ENCODE results near the gene NME9. TPM values are rescaled to one million over a fixed set of nuclear protein-coding genes. Genes with fewer than 3 reads are reported as not detected.

The NME9 gene
- total RNA-seq, 1 donor = 0.94 TPM

- Histone ChIP-seq H3K27me3 (ENCODE audit: insufficient read depth, low read length) (no peaks in the 10 kb centered on the region), H3K9me3 (ENCODE audit: low read depth, low read length) (no peaks in the 10 kb centered on the region), H3K4me1 (ENCODE audit: insufficient read depth, low read length) (peaks cover 37% of the 10 kb centered on the region), H3K4me3 (ENCODE audit: low read length) (no peak overlapping the region)
Measured at GRCh38 chr3:138367326-138367850, 37.7 kb upstream of the NME9 start.

GRCh38 chr3:138366006-138366759, 36.5 kb upstream of the NME9 start:
- H3K9me3 ChIP-seq (ENCODE audit: low read depth, low read length) = no peaks in the 10 kb centered on the region
- H3K27me3 ChIP-seq (ENCODE audit: insufficient read depth, low read length) = no peaks in the 10 kb centered on the region
- H3K4me3 ChIP-seq (ENCODE audit: low read length) = no peak overlapping the region
- H3K4me1 ChIP-seq (ENCODE audit: insufficient read depth, low read length) = peaks cover 29% of the 10 kb centered on the region

GRCh38 chr3:138365253-138365555, 35.6 kb upstream of the NME9 start:
- H3K27me3 ChIP-seq (ENCODE audit: insufficient read depth, low read length) = no peaks in the 10 kb centered on the region

GRCh38 chr3:138364356-138365252, 35.0 kb upstream of the NME9 start:
- Histone ChIP-seq H3K4me3 (ENCODE audit: low read length) (no peak overlapping the region), H3K9me3 (ENCODE audit: low read depth, low read length) (no peaks in the 10 kb centered on the region), H3K4me1 (ENCODE audit: insufficient read depth, low read length) (peaks cover 21% of the 10 kb centered on the region), H3K27me3 (ENCODE audit: insufficient read depth, low read length) (no peaks in the 10 kb centered on the region)

More at GRCh38 chr3:138365253-138365555, 35.6 kb upstream of the NME9 start:
- Histone ChIP-seq H3K4me3 (ENCODE audit: low read length) (no peak overlapping the region), H3K4me1 (ENCODE audit: insufficient read depth, low read length) (peaks cover 23% of the 10 kb centered on the region), H3K9me3 (ENCODE audit: low read depth, low read length) (no peaks in the 10 kb centered on the region)

- H3K4me1 ChIP-seq (ENCODE audit: insufficient read depth, low read length) = peaks cover 14% of the 10 kb centered on the region
- H3K9me3 ChIP-seq (ENCODE audit: low read depth, low read length) = no peaks in the 10 kb centered on the region
- H3K4me3 ChIP-seq (ENCODE audit: low read length) = no peak overlapping the region
- H3K27me3 ChIP-seq (ENCODE audit: insufficient read depth, low read length) = no peaks in the 10 kb centered on the region
Measured at GRCh38 chr3:138363322-138363721, 33.7 kb upstream of the NME9 start.

- Histone ChIP-seq H3K27me3 (ENCODE audit: insufficient read depth, low read length) (no peaks in the 10 kb centered on the region), H3K4me3 (ENCODE audit: low read length) (no peak overlapping the region), H3K9me3 (ENCODE audit: low read depth, low read length) (no peaks in the 10 kb centered on the region), H3K4me1 (ENCODE audit: insufficient read depth, low read length) (peaks cover 7% of the 10 kb centered on the region)
Measured at GRCh38 chr3:138362538-138362937, 32.9 kb upstream of the NME9 start.

GRCh38 chr3:138361561-138361971, 31.9 kb upstream of the NME9 start:
- Histone ChIP-seq H3K4me3 (ENCODE audit: low read length) (no peak overlapping the region), H3K9me3 (ENCODE audit: low read depth, low read length) (no peaks in the 10 kb centered on the region), H3K27me3 (ENCODE audit: insufficient read depth, low read length) (no peaks in the 10 kb centered on the region), H3K4me1 (ENCODE audit: insufficient read depth, low read length) (no peaks in the 10 kb centered on the region)

- H3K27me3 ChIP-seq (ENCODE audit: insufficient read depth, low read length) = no peaks in the 10 kb centered on the region
- H3K9me3 ChIP-seq (ENCODE audit: low read depth, low read length) = no peaks in the 10 kb centered on the region
- no peak overlapping the region for H3K4me3 ChIP-seq (ENCODE audit: low read length)
- no peaks in the 10 kb centered on the region for H3K4me1 ChIP-seq (ENCODE audit: insufficient read depth, low read length)
Measured at GRCh38 chr3:138360869-138361525, 31.3 kb upstream of the NME9 start.

GRCh38 chr3:138359919-138360868, 30.5 kb upstream of the NME9 start:
- Histone ChIP-seq H3K4me3 (ENCODE audit: low read length) (no peak overlapping the region), H3K4me1 (ENCODE audit: insufficient read depth, low read length) (no peaks in the 10 kb centered on the region), H3K27me3 (ENCODE audit: insufficient read depth, low read length) (no peaks in the 10 kb centered on the region), H3K9me3 (ENCODE audit: low read depth, low read length) (no peaks in the 10 kb centered on the region)

- Histone ChIP-seq H3K4me1 (ENCODE audit: insufficient read depth, low read length) (no peaks in the 10 kb centered on the region), H3K4me3 (ENCODE audit: low read length) (no peak overlapping the region), H3K27me3 (ENCODE audit: insufficient read depth, low read length) (no peaks in the 10 kb centered on the region), H3K9me3 (ENCODE audit: low read depth, low read length) (no peaks in the 10 kb centered on the region)
Measured at GRCh38 chr3:138359148-138359918, 29.7 kb upstream of the NME9 start.

- no peak overlapping the region for H3K4me3 ChIP-seq (ENCODE audit: low read length)
- H3K4me1 ChIP-seq (ENCODE audit: insufficient read depth, low read length) = no peaks in the 10 kb centered on the region
- no peaks in the 10 kb centered on the region for H3K27me3 ChIP-seq (ENCODE audit: insufficient read depth, low read length)
- no peaks in the 10 kb centered on the region for H3K9me3 ChIP-seq (ENCODE audit: low read depth, low read length)
Measured at GRCh38 chr3:138356730-138357405, 27.2 kb upstream of the NME9 start.

GRCh38 chr3:138355071-138355470, 25.4 kb upstream of the NME9 start:
- Histone ChIP-seq H3K4me3 (ENCODE audit: low read length) (no peak overlapping the region), H3K27me3 (ENCODE audit: insufficient read depth, low read length) (peaks cover 3% of the 10 kb centered on the region), H3K4me1 (ENCODE audit: insufficient read depth, low read length) (no peaks in the 10 kb centered on the region), H3K9me3 (ENCODE audit: low read depth, low read length) (no peaks in the 10 kb centered on the region)

GRCh38 chr3:138354376-138354775, 24.7 kb upstream of the NME9 start:
- H3K4me3 ChIP-seq (ENCODE audit: low read length) = no peak overlapping the region
- no peaks in the 10 kb centered on the region for H3K4me1 ChIP-seq (ENCODE audit: insufficient read depth, low read length)
- peaks cover 4% of the 10 kb centered on the region for H3K27me3 ChIP-seq (ENCODE audit: insufficient read depth, low read length)
- no peaks in the 10 kb centered on the region for H3K9me3 ChIP-seq (ENCODE audit: low read depth, low read length)

All from mononuclear cell (primary cell).